NCI-H748 treated with DMSO at 0.1 percent for 48 hours (cell line): ENCODE data around the gene ECHDC1.

Source experiments
- DNase-seq: peaks from one replicate; lab custom pipeline; 2025; lab: John Stamatoyannopoulos, UW

ECHDC1 gene

DNA sequence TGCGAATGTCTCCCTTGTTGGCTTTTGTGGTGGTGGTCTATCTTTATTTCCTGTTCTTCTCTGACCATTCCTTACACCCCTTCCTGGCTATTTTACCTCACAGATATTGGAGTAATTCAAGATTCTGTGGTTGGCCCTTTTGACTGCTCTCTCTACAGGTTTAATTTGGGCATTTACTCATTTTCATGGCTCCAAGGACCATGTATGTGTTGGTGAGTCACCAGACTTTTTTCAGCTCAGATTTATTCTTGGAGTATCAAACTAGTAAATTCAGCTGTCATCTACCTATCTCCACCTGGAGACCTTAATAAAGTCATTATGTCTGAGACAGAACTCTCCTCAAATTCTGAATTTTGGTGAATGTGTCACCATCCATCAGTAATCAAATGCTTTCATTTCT, 61.2 kb downstream of the ECHDC1 start:
- DNase-seq: no peak

DNA sequence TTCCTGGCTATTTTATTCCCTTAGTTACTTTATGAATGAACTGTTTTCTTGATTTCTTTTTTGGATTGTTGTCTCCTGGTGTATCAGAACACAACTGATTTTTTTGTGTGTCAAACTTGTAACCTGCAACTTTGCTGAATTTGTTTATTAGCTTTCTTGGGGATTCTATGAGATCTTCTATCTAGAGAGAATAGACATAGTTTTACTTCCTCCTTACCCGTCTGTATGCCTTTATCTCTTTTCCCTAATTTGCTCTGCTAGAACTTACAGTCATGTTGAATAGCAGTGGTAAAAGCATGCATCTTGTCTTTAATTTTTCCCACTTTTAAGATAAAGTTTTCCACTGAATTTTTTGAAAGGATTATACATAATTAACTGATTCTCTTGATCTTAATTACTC, 63.6 kb downstream of the ECHDC1 start:
- DNase-seq: no peak

- DNase-seq: no peak
These were observed 65.2 kb downstream of the ECHDC1 start for GRCh38 chr6:127277878-127278843.

DNA sequence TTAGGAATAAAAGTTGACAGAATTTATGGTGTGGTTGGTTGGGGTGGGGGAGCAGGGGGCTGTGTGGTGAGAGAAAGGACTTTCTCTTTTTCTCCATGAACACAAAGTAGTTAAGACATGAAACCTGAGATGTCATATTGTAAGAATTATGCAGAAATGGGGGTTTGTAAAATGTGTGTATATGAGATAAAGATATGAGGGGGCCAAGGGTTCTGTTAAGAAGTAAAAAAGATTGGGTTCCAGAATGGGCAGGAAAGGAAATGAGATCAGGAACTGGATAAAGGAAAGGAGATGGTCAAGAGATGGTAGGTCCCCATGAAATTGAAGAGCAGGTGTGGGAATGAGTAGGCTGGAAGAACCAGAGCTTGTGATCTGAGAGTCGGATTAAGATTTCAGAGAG, 67.1 kb downstream of the ECHDC1 start:
- DNase-seq: no peak

- DNase-seq: no peak
These were observed 69.9 kb downstream of the ECHDC1 start for GRCh38 chr6:127273499-127273898.

DNA sequence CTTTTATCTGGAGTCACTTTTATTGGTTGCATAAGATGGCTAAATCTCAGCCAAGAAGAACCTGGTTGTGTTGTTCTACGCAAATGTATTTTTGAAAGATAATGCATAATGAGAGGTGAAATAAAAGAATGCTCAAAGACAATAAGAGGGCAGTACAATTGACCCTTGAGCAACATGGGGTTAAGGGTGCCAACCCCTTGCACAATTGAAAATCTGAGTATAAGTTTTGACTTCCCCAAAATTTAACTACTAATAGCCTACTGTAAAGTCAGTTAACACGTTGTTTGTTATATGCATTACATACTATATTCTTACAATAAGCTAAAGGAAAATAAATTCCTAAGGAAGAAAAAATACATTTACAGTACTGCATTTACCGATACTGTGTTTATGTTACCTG, 70.8 kb downstream of the ECHDC1 start:
- DNase-seq: no peak

GRCh38 chr6:127267646-127268625, 75.5 kb downstream of the ECHDC1 start:
- DNase-seq: peak; percentile 26

GRCh38 chr6:127266892-127267645, 76.3 kb downstream of the ECHDC1 start:
- no peak for DNase-seq

GRCh38 chr6:127266178-127266891, 77.1 kb downstream of the ECHDC1 start, which contains the start of gene RNF146:
RNF146 (plus strand) TSS chr6:127266864; CDS start chr6:127280339, 13,475 bp downstream.
- peak; percentile 92 for DNase-seq

- no peak for DNase-seq
These were observed 79.9 kb downstream of the ECHDC1 start for GRCh38 chr6:127263481-127263880.

- no peak for DNase-seq
These were observed 80.5 kb downstream of the ECHDC1 start for GRCh38 chr6:127262896-127263295.

- no peak for DNase-seq
These were observed 88.1 kb downstream of the ECHDC1 start for GRCh38 chr6:127255286-127255685.

DNA sequence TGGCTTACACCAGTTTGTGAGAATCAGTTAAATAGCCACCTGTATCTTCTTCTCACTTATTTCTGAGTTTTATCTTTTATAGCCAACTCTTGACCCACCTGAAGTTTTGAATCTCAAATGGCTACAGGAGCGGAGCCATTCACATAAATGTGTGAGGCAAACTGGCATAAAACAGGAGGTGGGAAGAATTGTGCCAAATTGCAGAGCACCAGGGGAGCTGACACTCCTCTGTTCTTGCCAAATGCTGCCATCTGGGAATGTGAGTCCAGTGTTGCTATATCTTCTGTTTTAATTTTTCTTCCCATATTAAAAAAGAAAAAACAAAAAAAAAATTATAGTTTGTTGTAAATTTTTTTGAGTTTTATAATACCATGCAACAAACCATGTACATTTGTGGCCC, 93.8 kb downstream of the ECHDC1 start:
- DNase-seq: no peak

DNA sequence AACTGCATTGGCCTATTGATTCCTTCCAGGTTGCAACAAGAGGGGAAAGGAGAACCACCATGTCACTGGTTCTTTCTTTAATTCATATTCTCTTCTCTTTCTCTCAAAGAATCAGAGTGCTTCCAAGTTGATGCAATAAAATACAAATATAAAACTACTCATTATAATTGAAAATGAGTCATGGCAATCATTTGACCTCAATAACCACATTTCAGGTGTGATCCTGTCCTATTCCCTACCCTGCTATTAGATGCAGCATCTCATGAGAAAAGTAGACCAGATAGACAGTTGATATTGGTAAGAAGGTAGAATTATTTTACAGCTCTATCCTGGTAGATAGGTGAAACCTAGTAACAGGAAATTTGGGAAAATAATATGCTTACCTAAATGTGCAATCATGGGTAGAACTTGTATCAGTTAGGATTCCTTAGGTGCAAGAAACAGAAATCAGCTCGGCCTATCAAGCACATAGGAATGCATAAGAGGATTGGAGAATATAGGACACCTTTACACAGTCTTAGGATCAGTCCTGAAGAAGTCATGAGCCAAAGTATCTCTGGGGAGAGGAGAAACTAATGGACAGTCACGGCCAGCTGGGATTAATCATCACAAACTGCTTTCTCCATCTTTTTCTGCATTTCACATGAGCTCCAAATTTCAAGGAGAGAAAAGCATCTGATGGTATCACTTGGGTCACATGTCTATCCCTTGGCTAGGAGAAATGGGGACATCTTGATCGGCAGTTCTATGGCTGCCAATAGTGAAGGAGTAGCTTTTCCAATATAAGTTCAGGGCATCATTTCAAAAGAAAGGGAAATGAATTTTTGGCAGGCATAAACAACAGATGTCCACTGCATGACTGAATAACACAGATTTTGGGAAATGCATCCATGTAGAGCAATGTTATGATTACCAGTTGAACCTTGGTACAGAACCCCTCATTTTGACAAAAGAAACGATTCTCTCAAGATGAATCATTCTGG, 96.0 kb downstream of the ECHDC1 start:
- no peak for DNase-seq

GRCh38 chr6:127243501-127243900, 99.9 kb downstream of the ECHDC1 start:
- DNase-seq: no peak
